GM19395 (cell line): Measurements from ENCODE around the gene NTPCR.

ENCODE experiments used
- ATAC-seq: cut with Tn5 transposase; IDR thresholded peaks from one replicate; pipeline ENCODE4 v1.9.1; 2021; ENCODE audit warnings: mild to moderate bottlenecking, moderate library complexity; ENCODE audit not compliant: unreplicated experiment

NTPCR gene

GRCh38 chr1:232956081-232956480 lies 5.7 kb downstream of the NTPCR start:
- ATAC-seq, result no peak

- ATAC-seq, result no peak
Observed at GRCh38 chr1:232958067-232958466, 7.7 kb downstream of the NTPCR start.

GRCh38 chr1:232962761-232963745 lies 12.6 kb downstream of the NTPCR start:
- no peak for ATAC-seq

- no peak for ATAC-seq
Observed at GRCh38 chr1:232964601-232965000, 14.2 kb downstream of the NTPCR start.

GRCh38 chr1:232965124-232965911 lies 14.9 kb downstream of the NTPCR start:
- no peak for ATAC-seq

- no peak for ATAC-seq
Observed at GRCh38 chr1:232965912-232966217, 15.5 kb downstream of the NTPCR start.

GRCh38 chr1:232966663-232967062 lies 16.3 kb downstream of the NTPCR start:
- ATAC-seq, result no peak

GRCh38 chr1:232968391-232968790 lies 18.0 kb downstream of the NTPCR start:
- ATAC-seq, result no peak

GRCh38 chr1:232968965-232969364 lies 18.6 kb downstream of the NTPCR start:
- ATAC-seq, result peak; percentile 53

- ATAC-seq, result no peak
Observed at GRCh38 chr1:232969799-232970198, 19.4 kb downstream of the NTPCR start.

GRCh38 chr1:232970508-232970907 lies 20.1 kb downstream of the NTPCR start:
- ATAC-seq, result no peak

GRCh38 chr1:232973652-232974611 lies 23.5 kb downstream of the NTPCR start:
- no peak for ATAC-seq

GRCh38 chr1:232974971-232975370 lies 24.6 kb downstream of the NTPCR start:
- no peak for ATAC-seq

- peak; percentile 68 for ATAC-seq
Observed at GRCh38 chr1:232978091-232978634, 27.8 kb downstream of the NTPCR start.

GRCh38 chr1:232978815-232979214 lies 28.4 kb downstream of the NTPCR start:
- no peak for ATAC-seq

GRCh38 chr1:232979558-232979957 lies 29.1 kb downstream of the NTPCR start:
- no peak for ATAC-seq

GRCh38 chr1:232980355-232980978 lies 30.1 kb downstream of the NTPCR start:
- no peak for ATAC-seq

- no peak for ATAC-seq
Observed at GRCh38 chr1:232980986-232981560, 30.7 kb downstream of the NTPCR start.

GRCh38 chr1:232982238-232982944 lies 32.0 kb downstream of the NTPCR start:
- ATAC-seq, result no peak
